CD4-positive, alpha-beta T cell treated with Interleukin-1 beta for 1 hour (primary cell): ENCODE data around the gene TDRD3.
"Not testable (repeated sequence)": the region's sequence is repeated elsewhere in the genome, so short reads cannot be mapped to it uniquely, and the experiment has no call there.

ENCODE experiments used
- DNase-seq, 2 donors: peaks; one replicate each; pipeline ENCODE4 v3.0.0-alpha.2; 2020 to 2022

The TDRD3 gene

GRCh38 chr13:60398907-60399589 lies 2.0 kb downstream of the TDRD3 start:
- no peak for DNase-seq

- no peak for DNase-seq
Observed at GRCh38 chr13:60402022-60402421, 5.0 kb downstream of the TDRD3 start.

GRCh38 chr13:60407095-60407494 lies 10.1 kb downstream of the TDRD3 start:
- DNase-seq = no peak

GRCh38 chr13:60407852-60408251 lies 10.8 kb downstream of the TDRD3 start:
- DNase-seq = not testable (repeated sequence)

- DNase-seq = not testable (repeated sequence)
Observed at GRCh38 chr13:60409574-60410292, 12.7 kb downstream of the TDRD3 start.

GRCh38 chr13:60410299-60410698 lies 13.3 kb downstream of the TDRD3 start:
- DNase-seq = no peak

- no peak for DNase-seq
Observed at GRCh38 chr13:60411464-60411863, 14.4 kb downstream of the TDRD3 start.

GRCh38 chr13:60411983-60412382 lies 15.0 kb downstream of the TDRD3 start:
- no peak for DNase-seq

GRCh38 chr13:60412909-60413616 lies 16.0 kb downstream of the TDRD3 start:
- no peak for DNase-seq

- DNase-seq = no peak
Observed at GRCh38 chr13:60414177-60414576, 17.2 kb downstream of the TDRD3 start.

GRCh38 chr13:60417734-60418133 lies 20.7 kb downstream of the TDRD3 start:
- DNase-seq = no peak

GRCh38 chr13:60418954-60419353 lies 21.9 kb downstream of the TDRD3 start:
- DNase-seq = no peak

GRCh38 chr13:60425332-60425731 lies 28.3 kb downstream of the TDRD3 start:
- DNase-seq = no peak

GRCh38 chr13:60426075-60426474 lies 29.1 kb downstream of the TDRD3 start:
- DNase-seq = no peak

- peak in 1 of 2 donors; percentile 13 for DNase-seq
Observed at GRCh38 chr13:60427285-60427684, 30.3 kb downstream of the TDRD3 start.

- peak in 1 of 2 donors; percentile 66 for DNase-seq
Observed at GRCh38 chr13:60431108-60431700, 34.2 kb downstream of the TDRD3 start.

- DNase-seq = no peak
Observed at GRCh38 chr13:60433505-60433904, 36.5 kb downstream of the TDRD3 start.

- no peak for DNase-seq
Observed at GRCh38 chr13:60435762-60436374, 38.8 kb downstream of the TDRD3 start.

- no peak for DNase-seq
Observed at GRCh38 chr13:60439201-60439600, 42.2 kb downstream of the TDRD3 start.

- no peak for DNase-seq
Observed at GRCh38 chr13:60441761-60442160, 44.7 kb downstream of the TDRD3 start.

GRCh38 chr13:60448907-60449510 lies 52.0 kb downstream of the TDRD3 start:
- peak in 1 of 2 donors; percentile 29 for DNase-seq

GRCh38 chr13:60453490-60453889 lies 56.5 kb downstream of the TDRD3 start:
- DNase-seq = no peak

- no peak for DNase-seq
Observed at GRCh38 chr13:60454425-60454824, 57.4 kb downstream of the TDRD3 start.
